Measurements from ENCODE around the gene NDST3.
A peak's percentile ranks its signal among the peaks of the same experiment; 100 is the strongest.

NDST3 gene

GRCh38 chr4:118034053-118034785 lies at the start of gene NDST3:
TSS of gene NDST3 (plus strand) at chr4:118034486. CDS start at chr4:118053911, 19,425 bp downstream.
- peak; percentile 70 for TF ChIP-seq CTCF (conservative IDR thresholded peaks at IDR 0.05; ENCODE audit: low read depth, low read length)
- peak; percentile 77 for DNase-seq (ENCODE audit: low read depth)
- peak within 1 kb of the TSS; percentile 52 for H3K4me3 ChIP-seq (ENCODE audit: low read length)

- TF ChIP-seq CTCF (conservative IDR thresholded peaks at IDR 0.05; ENCODE audit: low read depth, low read length), result no peak
- H3K4me3 ChIP-seq (ENCODE audit: low read length), result no peak overlapping the region
- no peak for DNase-seq (ENCODE audit: low read depth)
Observed at GRCh38 chr4:117986321-117986720, 48.0 kb upstream of the NDST3 start.

- no peak for TF ChIP-seq CTCF (conservative IDR thresholded peaks at IDR 0.05; ENCODE audit: low read depth, low read length)
- DNase-seq (ENCODE audit: low read depth), result no peak
- no peak overlapping the region for H3K4me3 ChIP-seq (ENCODE audit: low read length)
Observed at GRCh38 chr4:117987464-117987863, 46.8 kb upstream of the NDST3 start.

GRCh38 chr4:117996891-117997290 lies 37.4 kb upstream of the NDST3 start:
- no peak for TF ChIP-seq CTCF (conservative IDR thresholded peaks at IDR 0.05; ENCODE audit: low read depth, low read length)
- no peak for DNase-seq (ENCODE audit: low read depth)
- H3K4me3 ChIP-seq (ENCODE audit: low read length), result no peak overlapping the region

- TF ChIP-seq CTCF (conservative IDR thresholded peaks at IDR 0.05; ENCODE audit: low read depth, low read length), result no peak
- H3K4me3 ChIP-seq (ENCODE audit: low read length), result no peak overlapping the region
- DNase-seq (ENCODE audit: low read depth), result no peak
Observed at GRCh38 chr4:118004088-118004487, 30.2 kb upstream of the NDST3 start.

GRCh38 chr4:118005883-118006282 lies 28.4 kb upstream of the NDST3 start:
- no peak overlapping the region for H3K4me3 ChIP-seq (ENCODE audit: low read length)
- TF ChIP-seq CTCF (conservative IDR thresholded peaks at IDR 0.05; ENCODE audit: low read depth, low read length), result peak; percentile 12
- DNase-seq (ENCODE audit: low read depth), result no peak

GRCh38 chr4:118012142-118012541 lies 22.1 kb upstream of the NDST3 start:
- H3K4me3 ChIP-seq (ENCODE audit: low read length), result no peak overlapping the region
- peak; percentile 37 for TF ChIP-seq CTCF (conservative IDR thresholded peaks at IDR 0.05; ENCODE audit: low read depth, low read length)

More at GRCh38 chr4:118012142-118012541, 22.1 kb upstream of the NDST3 start:
- no peak for DNase-seq (ENCODE audit: low read depth)

Data from retinal pigment epithelial cell (primary cell).